ENCODE data around the gene GTSE1. TPM values are rescaled to one million over a fixed set of nuclear protein-coding genes. Genes with fewer than 3 reads are reported as not detected.

The GTSE1 gene
- total and polyA plus RNA-seq, 2 of the 13 experiments (the other 11 are each of a cell fraction or from before 2014, with no cell fraction given) = 10.7 to 13.5 TPM

DNA sequence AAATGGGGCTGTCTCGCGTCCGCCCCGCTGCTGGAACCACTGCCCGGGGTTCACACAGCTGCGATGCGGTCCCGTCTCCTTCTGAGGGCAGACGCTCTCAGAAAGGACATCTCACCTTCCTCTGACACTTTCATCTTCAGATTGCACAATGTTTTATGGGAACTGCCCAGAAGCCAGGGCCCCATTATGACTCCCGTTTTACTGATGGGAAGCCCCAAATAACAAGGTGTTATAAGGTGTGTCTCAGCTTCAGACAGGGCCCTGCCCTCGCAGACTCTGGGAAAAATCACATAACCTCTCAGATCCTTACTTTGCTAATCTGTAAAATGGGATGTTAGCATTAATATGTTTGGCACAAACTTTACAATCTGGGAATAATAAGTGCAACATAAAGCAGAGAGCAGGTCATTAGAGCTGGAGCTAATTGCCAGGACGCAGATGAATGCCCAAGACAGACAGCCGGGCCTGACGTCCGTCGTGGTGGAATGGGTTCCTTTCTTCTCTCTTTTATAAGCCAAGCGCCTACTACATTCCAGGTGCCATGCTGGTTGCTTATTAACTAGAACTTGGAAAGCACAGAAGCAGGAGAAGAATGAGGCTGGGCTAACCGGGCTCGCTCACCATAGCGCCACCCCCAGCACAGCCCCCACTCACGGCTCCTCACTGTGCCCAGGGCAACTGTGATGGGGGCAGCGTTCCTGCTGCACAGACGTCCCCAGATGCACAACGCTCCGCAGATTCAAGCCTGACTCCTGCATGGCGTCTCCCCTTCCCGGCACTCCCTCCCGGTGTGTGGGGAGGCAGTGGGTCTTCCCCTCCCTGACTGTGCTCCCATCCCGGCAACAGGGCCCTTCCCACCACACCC lies 82.6 kb downstream of the GTSE1 start (continued):
- TF ChIP-seq, protein P1, sequence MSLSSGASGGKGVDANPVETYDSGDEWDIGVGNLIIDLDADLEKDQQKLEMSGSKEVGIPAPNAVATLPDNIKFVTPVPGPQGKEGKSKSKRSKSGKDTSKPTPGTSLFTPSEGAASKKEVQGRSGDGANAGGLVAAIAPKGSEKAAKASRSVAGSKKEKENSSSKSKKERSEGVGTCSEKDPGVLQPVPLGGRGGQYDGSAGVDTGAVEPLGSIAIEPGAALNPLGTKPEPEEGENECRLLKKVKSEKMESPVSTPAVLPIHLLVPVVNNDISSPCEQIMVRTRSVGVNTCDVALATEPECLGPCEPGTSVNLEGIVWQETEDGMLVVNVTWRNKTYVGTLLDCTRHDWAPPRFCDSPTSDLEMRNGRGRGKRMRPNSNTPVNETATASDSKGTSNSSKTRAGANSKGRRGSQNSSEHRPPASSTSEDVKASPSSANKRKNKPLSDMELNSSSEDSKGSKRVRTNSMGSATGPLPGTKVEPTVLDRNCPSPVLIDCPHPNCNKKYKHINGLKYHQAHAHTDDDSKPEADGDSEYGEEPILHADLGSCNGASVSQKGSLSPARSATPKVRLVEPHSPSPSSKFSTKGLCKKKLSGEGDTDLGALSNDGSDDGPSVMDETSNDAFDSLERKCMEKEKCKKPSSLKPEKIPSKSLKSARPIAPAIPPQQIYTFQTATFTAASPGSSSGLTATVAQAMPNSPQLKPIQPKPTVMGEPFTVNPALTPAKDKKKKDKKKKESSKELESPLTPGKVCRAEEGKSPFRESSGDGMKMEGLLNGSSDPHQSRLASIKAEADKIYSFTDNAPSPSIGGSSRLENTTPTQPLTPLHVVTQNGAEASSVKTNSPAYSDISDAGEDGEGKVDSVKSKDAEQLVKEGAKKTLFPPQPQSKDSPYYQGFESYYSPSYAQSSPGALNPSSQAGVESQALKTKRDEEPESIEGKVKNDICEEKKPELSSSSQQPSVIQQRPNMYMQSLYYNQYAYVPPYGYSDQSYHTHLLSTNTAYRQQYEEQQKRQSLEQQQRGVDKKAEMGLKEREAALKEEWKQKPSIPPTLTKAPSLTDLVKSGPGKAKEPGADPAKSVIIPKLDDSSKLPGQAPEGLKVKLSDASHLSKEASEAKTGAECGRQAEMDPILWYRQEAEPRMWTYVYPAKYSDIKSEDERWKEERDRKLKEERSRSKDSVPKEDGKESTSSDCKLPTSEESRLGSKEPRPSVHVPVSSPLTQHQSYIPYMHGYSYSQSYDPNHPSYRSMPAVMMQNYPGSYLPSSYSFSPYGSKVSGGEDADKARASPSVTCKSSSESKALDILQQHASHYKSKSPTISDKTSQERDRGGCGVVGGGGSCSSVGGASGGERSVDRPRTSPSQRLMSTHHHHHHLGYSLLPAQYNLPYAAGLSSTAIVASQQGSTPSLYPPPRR (CRISPR knock-in tag; IDR thresholded peaks at IDR 0.05; ENCODE audit: borderline replicate concordance) = 0 out of 2 replicates have a peak, but pooled peaks have one; percentile 19
- peak; percentile 93 for TF ChIP-seq ZNF263 (CRISPR knock-in tag; IDR thresholded peaks at IDR 0.05)
- TF ChIP-seq, protein P2, sequence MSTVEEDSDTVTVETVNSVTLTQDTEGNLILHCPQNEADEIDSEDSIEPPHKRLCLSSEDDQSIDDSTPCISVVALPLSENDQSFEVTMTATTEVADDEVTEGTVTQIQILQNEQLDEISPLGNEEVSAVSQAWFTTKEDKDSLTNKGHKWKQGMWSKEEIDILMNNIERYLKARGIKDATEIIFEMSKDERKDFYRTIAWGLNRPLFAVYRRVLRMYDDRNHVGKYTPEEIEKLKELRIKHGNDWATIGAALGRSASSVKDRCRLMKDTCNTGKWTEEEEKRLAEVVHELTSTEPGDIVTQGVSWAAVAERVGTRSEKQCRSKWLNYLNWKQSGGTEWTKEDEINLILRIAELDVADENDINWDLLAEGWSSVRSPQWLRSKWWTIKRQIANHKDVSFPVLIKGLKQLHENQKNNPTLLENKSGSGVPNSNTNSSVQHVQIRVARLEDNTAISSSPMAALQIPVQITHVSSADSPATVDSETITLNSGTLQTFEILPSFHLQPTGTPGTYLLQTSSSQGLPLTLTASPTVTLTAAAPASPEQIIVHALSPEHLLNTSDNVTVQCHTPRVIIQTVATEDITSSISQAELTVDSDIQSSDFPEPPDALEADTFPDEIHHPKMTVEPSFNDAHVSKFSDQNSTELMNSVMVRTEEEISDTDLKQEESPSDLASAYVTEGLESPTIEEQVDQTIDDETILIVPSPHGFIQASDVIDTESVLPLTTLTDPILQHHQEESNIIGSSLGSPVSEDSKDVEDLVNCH (CRISPR knock-in tag; IDR thresholded peaks at IDR 0.05) = no peak
- TF ChIP-seq, protein P3, sequence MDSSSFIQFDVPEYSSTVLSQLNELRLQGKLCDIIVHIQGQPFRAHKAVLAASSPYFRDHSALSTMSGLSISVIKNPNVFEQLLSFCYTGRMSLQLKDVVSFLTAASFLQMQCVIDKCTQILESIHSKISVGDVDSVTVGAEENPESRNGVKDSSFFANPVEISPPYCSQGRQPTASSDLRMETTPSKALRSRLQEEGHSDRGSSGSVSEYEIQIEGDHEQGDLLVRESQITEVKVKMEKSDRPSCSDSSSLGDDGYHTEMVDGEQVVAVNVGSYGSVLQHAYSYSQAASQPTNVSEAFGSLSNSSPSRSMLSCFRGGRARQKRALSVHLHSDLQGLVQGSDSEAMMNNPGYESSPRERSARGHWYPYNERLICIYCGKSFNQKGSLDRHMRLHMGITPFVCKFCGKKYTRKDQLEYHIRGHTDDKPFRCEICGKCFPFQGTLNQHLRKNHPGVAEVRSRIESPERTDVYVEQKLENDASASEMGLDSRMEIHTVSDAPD (CRISPR knock-in tag; IDR thresholded peaks at IDR 0.05) = peak; percentile 60; the same call in 1 of the 2 replicates
- peak; percentile 48; the same call in 1 of the 2 replicates for TF ChIP-seq NFIC (IDR thresholded peaks at IDR 0.05; ENCODE audit: low read length)
- no peak for TF ChIP-seq KLF13 (CRISPR knock-in tag; IDR thresholded peaks at IDR 0.05)
- TF ChIP-seq, protein P4, sequence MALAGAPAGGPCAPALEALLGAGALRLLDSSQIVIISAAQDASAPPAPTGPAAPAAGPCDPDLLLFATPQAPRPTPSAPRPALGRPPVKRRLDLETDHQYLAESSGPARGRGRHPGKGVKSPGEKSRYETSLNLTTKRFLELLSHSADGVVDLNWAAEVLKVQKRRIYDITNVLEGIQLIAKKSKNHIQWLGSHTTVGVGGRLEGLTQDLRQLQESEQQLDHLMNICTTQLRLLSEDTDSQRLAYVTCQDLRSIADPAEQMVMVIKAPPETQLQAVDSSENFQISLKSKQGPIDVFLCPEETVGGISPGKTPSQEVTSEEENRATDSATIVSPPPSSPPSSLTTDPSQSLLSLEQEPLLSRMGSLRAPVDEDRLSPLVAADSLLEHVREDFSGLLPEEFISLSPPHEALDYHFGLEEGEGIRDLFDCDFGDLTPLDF (CRISPR knock-in tag; IDR thresholded peaks at IDR 0.05) = no peak
- 0 out of 2 replicates have a peak, but pooled peaks have one; percentile 2 for TF ChIP-seq ZBTB38 (CRISPR knock-in tag; IDR thresholded peaks at IDR 0.05)
- TF ChIP-seq NONO (IDR thresholded peaks at IDR 0.05) = no peak
- TF ChIP-seq NONO (CRISPR knock-in tag; conservative IDR thresholded peaks at IDR 0.05) = 0 out of 2 replicates have a peak, but pooled peaks have one; percentile 17
- TF ChIP-seq ZMAT3 (CRISPR knock-in tag; conservative IDR thresholded peaks at IDR 0.05) = 0 out of 2 replicates have a peak, but pooled peaks have one; percentile 23
- TF ChIP-seq, protein P5, sequence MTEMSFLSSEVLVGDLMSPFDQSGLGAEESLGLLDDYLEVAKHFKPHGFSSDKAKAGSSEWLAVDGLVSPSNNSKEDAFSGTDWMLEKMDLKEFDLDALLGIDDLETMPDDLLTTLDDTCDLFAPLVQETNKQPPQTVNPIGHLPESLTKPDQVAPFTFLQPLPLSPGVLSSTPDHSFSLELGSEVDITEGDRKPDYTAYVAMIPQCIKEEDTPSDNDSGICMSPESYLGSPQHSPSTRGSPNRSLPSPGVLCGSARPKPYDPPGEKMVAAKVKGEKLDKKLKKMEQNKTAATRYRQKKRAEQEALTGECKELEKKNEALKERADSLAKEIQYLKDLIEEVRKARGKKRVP (CRISPR knock-in tag; IDR thresholded peaks at IDR 0.05) = no peak
- TF ChIP-seq ZNF607 (CRISPR knock-in tag; IDR thresholded peaks at IDR 0.05; ENCODE audit: borderline replicate concordance) = no peak
- TF ChIP-seq CCDC6 (CRISPR knock-in tag; IDR thresholded peaks at IDR 0.05) = peak; percentile 34; the same call in 1 of the 2 replicates
- no peak for TF ChIP-seq PRMT3 (CRISPR knock-in tag; IDR thresholded peaks at IDR 0.05; ENCODE audit: borderline replicate concordance, low read depth)

Data from HepG2 (cell line).